Stimulated activated CD4-positive, alpha-beta T cell treated with anti-CD3 and anti-CD28 coated beads, Interleukin-1b, Interleukin-23, amount 100 ng/mL, for 24 hours (primary cell): ENCODE measurements around the gene IQSEC1.
A peak's percentile ranks its signal among the peaks of the same experiment; 100 is the strongest.

Experiments used
- DNase-seq, 4 experiments: peaks; one replicate each; pipeline ENCODE4 v3.0.0-alpha.2; 2020; ENCODE audit warnings: low read depth in 4 of 4, low spot score in 1 of 4

The IQSEC1 gene

GRCh38 chr3:12986521-12986920 lies 86.7 kb downstream of the IQSEC1 start:
- DNase-seq = no peak

- DNase-seq = no peak
Measured at GRCh38 chr3:12986031-12986430, 87.2 kb downstream of the IQSEC1 start.

- DNase-seq = no peak
Measured at GRCh38 chr3:12985148-12985547, 88.1 kb downstream of the IQSEC1 start.

- DNase-seq = peak; percentile 41 to 61 (median 52)
Measured at GRCh38 chr3:12984023-12984823, 89.0 kb downstream of the IQSEC1 start.

GRCh38 chr3:12983319-12983718 lies 89.9 kb downstream of the IQSEC1 start:
- DNase-seq = no peak

GRCh38 chr3:12982619-12983101 lies 90.6 kb downstream of the IQSEC1 start:
- no peak for DNase-seq

- no peak for DNase-seq
Measured at GRCh38 chr3:12981306-12982275, 91.6 kb downstream of the IQSEC1 start.

GRCh38 chr3:12980596-12981290 lies 92.5 kb downstream of the IQSEC1 start:
- DNase-seq = no peak

GRCh38 chr3:12979947-12980487 lies 93.2 kb downstream of the IQSEC1 start:
- DNase-seq = no peak

- no peak for DNase-seq
Measured at GRCh38 chr3:12979151-12979946, 93.9 kb downstream of the IQSEC1 start.

GRCh38 chr3:12978682-12979081 lies 94.5 kb downstream of the IQSEC1 start:
- no peak for DNase-seq

- DNase-seq = no peak
Measured at GRCh38 chr3:12977117-12977808, 96.0 kb downstream of the IQSEC1 start.

GRCh38 chr3:12975748-12976522 lies 97.3 kb downstream of the IQSEC1 start:
- no peak for DNase-seq

GRCh38 chr3:12974819-12975218 lies 98.4 kb downstream of the IQSEC1 start:
- DNase-seq = no peak

- no peak for DNase-seq
Measured at GRCh38 chr3:12974334-12974733, 98.9 kb downstream of the IQSEC1 start.

- DNase-seq = no peak
Measured at GRCh38 chr3:12973827-12974226, 99.4 kb downstream of the IQSEC1 start.

GRCh38 chr3:12972781-12973702 lies 100.2 kb downstream of the IQSEC1 start:
- no peak for DNase-seq

- no peak for DNase-seq
Measured at GRCh38 chr3:12972043-12972442, 101.2 kb downstream of the IQSEC1 start.
